Activated naive CD4-positive, alpha-beta T cell treated with anti-CD3 and anti-CD28 coated beads, Interleukin-2, amount 50 U/mL, for 16 hours (primary cell): ENCODE data around the gene STRBP.
"Not testable (repeated sequence)": the region's sequence is repeated elsewhere in the genome, so short reads cannot be mapped to it uniquely, and the experiment has no call there.

Source experiments
- DNase-seq: peaks from one replicate; pipeline ENCODE4 v3.0.0-alpha.2; 2020

STRBP gene

DNA sequence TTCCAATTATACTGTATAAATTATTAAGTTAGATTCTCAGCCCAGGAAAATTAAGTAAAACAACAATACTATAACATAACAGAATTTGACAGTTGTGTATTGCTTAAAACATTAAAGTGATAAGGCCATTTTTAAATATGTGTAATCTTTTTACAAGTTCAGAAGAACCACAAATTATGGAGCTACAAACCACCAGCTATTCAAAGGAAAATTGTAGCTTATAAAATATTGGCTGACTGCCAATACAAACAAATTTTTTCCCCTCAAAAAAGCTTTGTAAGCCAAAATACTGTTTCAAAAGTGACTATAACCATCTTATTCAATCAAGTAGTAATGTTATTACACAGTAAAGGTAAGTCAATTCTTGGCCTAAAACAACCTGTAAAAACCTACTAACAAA is 21.9 kb downstream of the STRBP start:
- DNase-seq = no peak

DNA sequence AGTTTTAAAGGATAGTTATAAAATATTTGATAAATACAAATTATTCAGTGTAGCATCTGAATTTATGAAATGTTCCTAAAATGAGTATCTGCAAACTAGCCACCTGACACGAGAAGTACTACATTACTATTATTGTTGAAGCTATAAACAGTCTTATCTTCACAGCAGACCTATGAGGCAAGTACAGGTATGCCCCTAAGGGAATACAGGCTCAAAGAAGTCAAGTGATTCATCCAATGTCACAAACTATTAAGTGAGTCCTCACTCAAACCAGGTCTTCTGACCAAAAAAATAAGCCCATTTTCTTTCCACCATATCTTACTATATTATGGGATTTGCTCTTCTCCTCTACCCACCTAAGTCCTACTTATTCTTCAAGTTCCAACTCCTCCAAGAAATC is 28.7 kb downstream of the STRBP start:
- DNase-seq = no peak

DNA sequence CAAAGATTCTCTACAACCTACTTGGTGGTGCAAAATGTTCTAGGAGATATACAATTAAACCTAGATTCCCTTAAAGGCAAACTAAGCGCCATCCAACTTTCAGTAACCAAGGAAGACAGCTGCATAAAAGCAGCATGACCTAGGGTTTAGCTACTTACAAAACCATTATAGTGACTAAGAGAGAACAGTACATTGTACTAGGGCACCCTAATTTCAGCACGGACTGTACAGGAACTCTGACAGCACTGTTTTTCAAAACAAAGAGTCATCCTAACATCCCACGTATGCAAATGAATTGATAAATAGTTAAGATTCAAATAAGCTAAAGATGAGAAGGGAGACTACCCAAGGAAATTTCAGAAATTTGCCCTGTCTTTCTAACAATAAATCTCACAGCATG is 30.0 kb downstream of the STRBP start:
- no peak for DNase-seq

DNA sequence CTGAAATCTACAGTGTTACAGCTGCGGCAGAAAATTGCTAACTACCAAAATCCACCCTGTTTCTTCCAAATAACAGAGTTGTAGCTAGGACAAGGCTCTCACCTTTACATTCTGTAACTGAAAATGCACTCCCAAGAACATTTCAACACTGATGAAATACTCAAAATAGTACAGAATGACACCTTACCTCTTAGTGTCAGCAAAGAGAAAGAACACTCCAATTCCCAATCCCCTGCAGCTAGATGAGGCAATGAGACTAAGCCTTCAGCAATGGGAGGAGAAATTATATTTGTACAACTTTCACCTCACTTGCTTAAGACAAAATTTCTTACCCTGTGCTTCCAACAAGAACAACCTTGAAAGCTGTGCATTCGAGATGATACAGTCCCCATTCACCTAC is 31.2 kb downstream of the STRBP start:
- DNase-seq = no peak

DNA sequence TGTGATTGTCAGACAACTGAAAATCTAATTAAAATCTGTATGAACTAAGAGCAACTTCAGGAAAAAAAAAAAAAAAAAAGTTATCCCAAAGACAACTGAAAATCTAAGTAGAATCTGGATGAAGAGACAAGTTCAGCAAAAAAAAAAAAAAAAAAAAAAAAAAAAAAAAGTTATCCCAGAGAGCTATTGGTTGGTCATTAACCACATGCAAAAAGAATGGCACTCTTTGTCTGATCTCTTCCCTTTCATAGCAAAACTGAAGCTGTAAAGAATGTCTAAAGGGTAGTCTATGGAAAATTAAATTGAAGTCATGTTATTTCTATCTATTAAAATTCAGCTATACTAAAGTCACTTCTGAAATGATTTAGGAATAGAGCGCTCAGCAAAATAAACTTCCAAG is 32.9 kb downstream of the STRBP start:
- DNase-seq = no peak

DNA sequence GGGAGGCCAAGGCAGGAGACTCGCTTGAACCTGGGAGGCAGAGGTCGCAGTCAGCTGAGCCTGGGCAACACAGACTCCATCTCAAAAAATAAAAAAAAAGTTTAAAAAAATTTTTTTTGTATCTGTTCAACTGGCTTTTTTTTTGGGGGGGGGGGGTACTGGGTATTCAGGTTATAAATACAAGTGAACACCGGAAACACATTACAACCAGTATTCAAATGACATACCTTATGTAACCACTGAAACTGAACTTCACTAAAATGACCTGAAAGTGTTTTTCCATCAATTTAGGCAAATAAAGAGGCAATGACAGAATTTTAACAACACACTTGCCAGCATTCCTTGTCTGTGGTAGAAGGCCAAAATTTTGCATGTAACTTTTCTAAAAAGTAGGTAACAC is 33.5 kb downstream of the STRBP start:
- DNase-seq = no peak

DNA sequence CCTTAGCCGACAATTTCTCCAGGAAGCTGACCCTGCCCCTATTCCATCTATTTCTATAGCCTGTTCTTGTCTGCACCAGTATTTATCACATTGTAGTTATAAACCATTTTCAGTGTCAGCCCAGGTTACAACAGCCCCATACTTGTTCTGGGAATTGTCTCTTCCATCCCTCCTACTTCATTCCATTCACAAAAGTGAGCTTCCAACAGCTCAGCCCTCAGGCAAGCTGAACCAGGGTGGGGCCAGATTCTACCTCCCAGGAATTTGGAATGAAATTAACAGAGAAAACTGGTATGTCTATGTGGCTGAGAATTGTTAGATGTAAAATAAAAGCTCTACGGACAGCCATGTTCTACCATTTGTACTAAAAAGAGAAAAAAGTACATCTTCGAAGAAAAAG is 36.1 kb downstream of the STRBP start:
- no peak for DNase-seq

DNA sequence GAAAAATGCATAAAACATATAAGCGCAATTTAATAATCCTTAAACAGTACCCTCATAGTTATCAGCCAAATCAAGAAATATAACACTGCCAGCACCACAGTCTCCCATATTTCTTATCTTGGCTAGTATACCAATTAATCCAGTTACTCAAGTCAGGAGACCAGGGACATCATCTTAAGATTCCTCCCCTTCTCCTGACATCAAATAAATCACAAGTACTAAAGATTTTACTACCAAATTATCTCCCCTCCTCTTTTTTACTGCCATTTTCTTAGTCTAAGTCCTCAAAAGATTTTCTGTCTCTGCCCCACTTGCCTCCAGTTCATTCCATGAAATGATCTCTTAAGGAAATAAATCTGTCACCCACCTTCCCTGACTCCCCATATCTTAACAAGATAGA is 37.0 kb downstream of the STRBP start:
- no peak for DNase-seq

DNA sequence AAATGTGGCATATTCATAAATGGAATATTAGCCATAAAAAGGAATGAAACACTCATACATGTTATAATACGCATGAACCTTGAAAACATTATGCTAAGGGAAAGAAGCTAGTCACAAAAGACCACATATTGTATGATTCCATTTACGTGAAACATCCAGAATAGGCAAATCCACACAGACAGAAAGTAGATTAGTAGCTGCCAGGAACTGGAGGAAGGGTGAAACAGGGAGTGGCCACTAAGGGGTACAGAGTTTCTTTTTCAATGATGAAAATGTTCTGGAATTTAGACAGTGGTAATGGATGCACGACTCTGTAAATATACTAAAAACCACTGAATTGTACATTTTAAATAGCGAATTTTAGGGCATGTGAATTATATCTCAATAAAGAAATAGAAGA is 39.4 kb downstream of the STRBP start:
- DNase-seq = no peak

DNA sequence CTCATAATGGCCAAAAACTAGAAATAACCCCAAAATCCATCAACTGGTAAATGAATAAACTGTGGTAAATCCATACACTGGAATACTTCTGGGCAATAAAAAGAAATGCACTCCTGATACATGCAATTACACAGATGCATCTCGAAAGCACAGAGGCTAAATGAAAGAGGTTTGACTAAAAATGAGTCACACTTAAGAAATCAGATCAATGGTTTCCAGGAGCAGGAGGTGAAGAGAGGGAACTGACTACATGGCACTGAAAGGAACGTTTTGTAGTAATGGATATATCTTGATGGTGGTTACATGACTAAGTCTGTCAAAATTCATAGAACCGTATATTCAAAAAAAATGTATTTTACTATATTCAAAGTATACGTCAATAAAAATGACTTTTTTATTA is 42.4 kb downstream of the STRBP start:
- no peak for DNase-seq

DNA sequence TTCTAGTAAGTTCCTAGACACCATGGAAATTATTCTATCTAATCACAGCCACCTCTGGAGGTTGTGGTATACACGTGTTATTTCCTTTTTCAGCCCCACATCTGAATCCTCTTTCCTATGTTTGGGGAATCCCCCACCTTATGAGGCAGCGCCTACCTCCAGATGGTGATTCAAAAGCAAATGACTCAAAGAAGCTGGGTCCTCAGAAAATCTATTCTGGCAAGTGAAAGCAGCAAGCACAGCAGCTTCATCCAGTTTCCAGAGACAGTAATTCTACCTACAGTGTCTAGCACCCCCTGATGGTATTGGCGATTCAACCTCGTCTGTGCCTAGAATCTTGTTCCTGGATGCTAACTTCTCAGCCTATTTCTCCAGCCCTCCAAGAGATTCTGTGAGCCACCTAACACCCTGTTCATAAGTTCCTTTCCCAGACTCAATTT is 43.0 kb downstream of the STRBP start:
- DNase-seq = peak; percentile 63

DNA sequence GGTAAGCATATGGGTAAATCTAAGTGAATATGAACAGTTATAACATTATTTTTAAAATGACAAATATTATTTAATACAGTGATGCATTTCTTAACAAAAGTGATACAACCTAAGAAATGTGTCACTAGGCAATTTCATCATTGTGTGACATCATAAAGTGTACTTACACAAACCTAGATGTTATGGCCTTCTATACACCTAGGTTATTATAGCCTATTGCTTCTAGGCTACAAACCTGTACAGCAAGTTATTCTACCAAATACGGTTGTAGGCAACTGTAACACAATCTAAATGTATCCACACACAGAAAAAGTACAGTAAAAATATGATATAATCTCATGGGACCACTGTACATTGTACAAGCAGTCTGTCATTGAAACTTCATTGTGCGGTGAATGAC is 48.3 kb downstream of the STRBP start:
- DNase-seq = no peak

DNA sequence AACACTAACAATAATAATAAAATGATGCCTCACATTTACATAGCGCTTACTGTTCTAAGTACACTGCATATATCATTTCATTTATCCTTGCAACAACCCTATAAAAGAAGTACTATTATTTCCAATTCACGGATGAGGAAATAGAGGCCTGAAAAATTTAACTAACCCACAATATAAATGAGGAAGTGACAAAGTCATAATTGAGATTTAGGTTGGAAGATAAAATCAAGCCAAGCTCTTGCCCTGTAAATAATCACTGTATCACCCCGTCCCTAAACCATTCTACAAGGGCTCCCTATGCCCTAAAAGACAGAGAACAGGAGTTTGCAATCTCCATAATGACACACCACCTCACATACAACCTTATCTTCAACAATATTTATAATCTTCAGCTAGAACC is 49.6 kb downstream of the STRBP start:
- DNase-seq = no peak

DNA sequence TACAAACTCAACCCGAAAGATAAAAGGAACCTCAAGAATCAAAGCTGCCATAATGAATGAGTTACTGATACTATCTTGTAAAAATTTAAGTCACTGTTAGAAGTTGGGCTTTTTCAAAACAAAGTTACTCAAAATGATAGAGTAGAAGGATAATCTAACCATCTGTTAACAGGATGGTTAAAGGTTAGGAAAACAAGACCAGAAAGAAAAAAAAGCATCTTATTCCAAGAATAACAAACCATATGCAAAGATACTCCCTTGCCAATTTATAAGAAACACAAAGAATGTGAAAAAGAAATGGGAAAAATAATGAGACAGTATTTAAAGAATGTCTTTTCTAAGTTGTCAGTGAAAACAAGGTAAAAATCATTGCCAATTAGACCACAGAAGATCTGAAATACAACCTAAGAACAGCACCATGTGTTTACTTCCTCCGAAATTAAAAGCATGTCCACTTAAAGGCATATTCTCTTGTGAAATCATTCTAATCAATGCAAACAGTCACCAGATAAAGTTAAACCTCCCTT is 51.2 kb downstream of the STRBP start:
- DNase-seq = no peak

DNA sequence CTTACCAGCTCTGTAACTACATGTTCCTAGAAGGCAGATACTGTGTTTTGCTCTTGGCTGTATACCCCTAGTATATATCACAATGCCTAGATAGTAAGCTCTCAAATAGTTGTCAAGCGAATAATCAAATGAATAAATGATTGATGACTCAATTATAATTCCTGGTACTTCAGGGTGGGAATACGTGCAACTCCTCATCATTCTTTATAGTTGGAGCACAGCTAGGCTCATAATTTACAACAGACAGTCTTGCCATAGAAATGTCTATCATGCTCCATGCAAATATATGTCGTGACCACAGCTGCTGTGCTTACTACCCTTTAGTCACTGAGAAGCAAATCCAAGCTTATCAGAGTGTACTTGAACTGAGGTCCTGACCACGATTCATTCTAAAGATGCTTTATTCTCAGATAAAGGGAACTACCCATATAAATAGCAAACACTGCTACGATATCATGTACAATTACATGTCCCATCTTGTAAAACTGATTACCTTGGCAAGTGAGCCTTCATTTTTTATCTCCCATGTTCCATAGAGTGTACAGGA is 52.1 kb downstream of the STRBP start:
- DNase-seq = no peak

DNA sequence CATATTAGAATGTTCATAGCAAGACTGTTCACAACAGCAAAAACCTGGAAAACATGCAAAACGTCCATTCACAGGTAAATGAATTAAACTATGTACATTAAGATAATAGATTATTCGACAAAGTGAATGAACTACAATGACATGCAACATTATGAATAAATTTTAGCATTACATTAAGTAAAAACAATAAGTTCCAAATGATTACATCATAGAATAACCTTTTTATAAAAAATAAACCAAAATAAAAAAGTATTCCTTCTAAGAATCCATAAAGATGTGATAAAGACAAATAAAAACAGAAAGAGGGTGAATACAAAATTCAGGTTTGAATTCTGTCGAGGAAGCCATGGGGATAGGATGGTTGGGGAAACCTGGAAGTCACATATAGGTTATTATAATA is 57.3 kb downstream of the STRBP start:
- no peak for DNase-seq

DNA sequence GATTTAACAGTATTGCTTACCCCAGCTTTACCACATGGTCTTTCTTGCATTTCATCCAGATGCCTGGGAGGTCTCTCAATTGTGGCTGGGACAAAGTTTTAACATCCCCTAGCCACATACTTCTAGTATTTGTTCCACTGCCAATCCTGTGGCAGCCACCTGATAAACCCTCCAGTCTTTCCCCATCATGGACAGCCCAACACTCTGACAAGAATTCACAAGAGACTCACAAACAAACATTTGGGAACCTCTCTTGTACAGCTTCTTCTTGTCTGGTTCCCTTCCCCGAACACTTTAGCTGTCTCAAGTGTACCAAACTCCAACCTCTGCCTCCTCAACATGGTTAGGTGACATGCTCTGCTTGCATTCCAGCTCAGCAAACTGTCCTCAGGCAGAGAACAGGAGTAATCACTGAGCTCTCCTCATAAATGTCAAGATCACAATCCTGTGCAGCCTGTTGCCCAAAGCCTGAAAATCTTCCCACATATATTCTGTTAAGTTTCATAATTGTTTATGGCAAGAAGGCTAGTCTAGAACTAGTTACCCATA is 59.7 kb downstream of the STRBP start:
- DNase-seq = no peak

DNA sequence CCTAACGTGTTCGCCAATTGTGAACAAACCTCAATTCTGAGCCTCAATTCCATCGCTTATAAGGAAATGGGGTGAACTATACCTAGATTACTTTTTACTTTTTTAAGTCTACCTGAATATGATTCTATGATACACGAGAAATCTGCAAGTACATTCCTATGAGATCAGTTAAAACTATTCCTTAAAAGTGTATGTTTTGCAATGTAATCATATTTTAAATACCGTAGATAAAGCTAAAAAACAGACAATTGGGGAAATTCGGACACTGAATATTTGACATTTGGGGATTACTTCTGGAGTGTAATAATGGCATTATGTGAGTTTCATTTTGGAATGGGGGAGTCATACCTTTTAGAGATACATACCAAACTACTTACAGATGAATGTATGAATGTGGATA is 62.3 kb downstream of the STRBP start:
- DNase-seq = no peak

DNA sequence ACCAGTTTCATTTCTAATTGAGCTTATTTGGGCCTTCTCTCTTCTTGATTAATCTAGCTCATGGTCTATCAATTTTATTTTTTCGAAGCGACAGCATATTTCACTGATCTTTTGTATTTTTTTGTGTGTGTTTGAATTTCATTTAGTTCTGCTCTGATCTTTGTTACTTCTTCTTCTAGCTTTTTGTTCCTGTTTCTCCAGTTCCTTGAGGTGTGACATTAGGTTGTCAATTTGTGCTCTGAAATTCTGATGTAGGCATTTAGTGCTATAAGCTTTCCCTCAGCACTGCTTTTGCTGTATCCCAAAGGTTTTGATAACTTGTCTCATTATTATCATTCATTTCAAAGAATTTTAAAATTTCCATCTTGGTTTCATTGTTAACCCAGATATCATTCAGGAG is 67.3 kb downstream of the STRBP start:
- no peak for DNase-seq

DNA sequence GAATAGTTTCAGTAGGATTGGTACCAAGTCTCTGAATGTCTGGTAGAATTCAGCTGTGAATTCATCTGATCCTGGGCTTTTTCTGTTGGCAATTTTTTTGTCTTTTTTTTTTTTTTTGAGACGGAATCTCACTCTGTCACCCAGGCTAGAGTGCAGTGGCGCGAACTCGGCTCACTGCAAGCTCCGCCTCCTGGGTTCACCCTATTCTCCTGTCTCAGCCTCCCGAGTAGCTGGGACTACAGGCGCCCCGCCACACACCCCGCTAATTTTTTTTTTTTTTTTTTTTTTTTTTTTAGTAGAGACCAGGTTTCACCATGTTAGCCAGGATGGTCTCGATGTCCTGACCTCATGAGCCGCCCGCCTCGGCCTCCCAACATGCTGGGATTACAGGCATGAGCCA is 67.9 kb downstream of the STRBP start:
- DNase-seq = not testable (repeated sequence)

DNA sequence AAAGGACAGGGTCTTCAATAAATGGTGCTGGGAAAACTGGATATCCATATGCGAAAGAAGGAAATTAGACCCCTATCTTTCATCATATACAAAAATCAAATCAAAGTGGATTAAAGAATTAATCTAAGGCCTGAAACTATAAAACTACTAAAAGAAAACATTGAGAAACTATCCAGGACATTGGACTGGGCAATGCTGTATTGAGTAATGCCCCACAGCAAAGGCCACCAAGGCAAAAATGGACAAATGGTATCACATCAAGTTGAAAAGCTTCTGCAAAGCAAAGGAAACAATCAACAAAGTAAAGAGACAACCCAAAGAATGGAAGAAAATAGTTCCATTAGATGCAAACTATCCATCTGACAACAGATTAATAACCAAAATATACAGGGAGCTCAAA is 72.3 kb downstream of the STRBP start:
- DNase-seq = no peak

DNA sequence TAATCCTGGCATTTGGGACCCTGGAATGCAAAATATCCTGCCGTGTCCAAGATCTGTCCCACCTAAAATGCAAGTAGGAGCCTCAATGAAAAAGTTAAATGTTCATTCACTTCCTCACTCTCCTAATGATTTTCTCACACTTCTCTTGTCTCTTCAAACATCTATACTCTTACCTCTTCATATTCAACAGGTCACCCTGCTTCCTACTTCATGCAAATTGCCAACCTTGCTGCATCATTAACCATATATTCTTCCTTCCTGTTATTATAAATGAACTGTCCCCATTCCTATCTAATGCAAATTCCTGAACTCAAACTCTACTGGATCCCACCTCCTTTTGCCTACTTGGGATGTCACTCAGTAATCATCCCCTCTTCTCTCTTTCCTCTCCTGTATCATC is 74.4 kb downstream of the STRBP start:
- no peak for DNase-seq

DNA sequence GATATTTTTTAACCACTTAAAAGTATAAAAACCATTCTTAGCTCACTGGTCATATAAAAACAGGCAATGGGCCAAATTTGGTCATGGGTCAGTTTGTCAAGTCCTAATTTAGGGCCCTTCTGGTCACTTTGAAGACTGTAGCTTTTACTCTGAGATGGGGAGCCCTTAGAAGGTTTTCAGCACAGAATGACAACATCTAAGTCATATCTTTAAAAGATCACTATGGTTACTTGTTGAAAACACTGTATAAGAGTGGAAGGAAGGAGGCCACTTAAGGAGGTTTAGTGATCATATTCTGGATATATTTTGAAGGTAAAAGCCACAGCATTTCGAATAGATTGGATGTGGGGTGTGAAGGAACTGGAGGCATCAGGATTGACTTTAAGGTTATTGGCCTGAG is 76.7 kb downstream of the STRBP start:
- no peak for DNase-seq

DNA sequence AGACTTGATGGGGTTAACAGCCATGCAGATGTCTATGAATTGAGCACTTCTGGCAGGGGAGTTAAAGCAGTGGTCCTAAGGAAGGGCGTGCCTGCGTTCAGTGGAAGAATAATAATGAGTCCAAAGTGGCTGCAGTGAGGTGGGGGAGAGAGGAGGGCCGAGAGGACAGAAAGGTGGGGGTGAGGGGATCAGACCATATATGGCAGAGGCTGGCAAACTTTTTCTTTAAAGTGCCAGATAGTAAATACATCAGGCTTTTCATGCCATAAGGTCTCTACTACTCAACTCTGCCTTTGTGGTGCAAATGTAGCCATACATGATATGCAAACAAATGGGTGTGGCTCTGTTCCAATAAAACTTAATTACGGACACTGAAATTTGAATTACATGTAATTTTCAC is 77.1 kb downstream of the STRBP start:
- no peak for DNase-seq

DNA sequence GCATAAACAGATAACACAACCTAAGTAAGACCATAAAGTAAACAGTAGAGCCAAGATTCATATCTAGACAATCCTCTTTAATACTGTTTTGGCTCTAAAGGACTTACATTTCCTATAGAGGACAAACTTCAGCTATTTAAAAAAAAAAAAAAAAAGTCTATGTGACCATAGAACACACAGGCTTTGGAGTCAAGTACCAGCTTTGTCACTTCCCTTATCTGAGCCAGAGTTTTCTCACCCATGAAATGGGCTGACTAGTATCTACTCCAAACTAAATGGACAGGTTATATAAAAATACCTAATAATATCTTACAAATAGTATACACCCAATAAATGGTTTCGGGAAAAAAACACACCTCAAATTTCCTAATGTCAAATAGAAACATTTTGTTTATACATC is 81.3 kb downstream of the STRBP start:
- DNase-seq = no peak
